Measurements from ENCODE around the gene ADGRF3. TPM values are rescaled to one million over a fixed set of nuclear protein-coding genes. Genes with fewer than 3 reads are reported as not detected.

Gene ADGRF3
- polyA plus RNA-seq, 1 of the 3 experiments (the other 2 are of a cell fraction), result 0.31 TPM

DNA sequence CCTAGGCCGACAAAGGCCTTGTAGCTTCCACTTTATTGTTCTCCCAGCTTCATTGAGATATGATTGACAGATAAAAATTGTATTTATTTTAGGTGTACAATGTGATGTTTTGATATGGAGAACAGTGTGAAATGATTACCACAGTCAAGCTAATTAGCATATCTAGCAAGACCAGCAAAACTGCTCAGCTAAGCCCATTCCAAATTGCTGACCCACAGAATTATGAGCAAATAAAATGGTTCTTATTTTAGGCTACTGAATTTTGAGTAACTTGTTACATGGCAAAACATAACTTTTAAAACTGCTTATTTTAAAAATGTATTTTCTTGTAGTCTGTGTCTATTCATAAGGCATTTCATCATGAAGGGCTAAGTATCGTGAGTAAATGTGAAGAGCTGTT is 9.3 kb downstream of the ADGRF3 start:
- no peak overlapping the region for H2AFZ ChIP-seq (ENCODE audit: low read depth)

DNA sequence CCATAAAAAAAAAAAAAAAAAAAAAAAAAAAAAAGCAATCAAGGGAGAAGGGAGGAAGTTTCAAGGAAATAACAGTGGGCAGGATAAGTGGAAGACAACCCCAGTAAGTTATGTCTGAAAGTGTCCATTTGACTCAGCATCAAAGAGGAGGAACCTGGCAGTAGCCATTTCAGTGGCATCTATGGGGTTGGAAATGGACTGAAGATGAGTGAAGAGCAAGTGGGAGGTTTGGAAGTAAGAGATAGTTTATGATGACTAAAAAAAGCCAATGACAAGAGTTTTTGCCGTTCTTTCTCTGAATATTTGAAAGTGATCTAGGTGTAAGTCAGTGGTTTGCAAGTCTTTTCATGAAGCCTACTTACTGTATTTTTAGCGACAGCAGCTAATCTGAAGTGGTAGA is 9.9 kb downstream of the ADGRF3 start:
- Histone ChIP-seq H2AFZ (ENCODE audit: low read depth) (no peak overlapping the region), H3K36me3 (replicated peaks in 1 of 2; ENCODE audit: control insufficient read depth in 1 of 2, insufficient read depth in 2 of 2, low read length in 1 of 2) (no peaks in the 10 kb centered on the region), H3K9me2 (no peaks in the 10 kb centered on the region), H3K4me1 (ENCODE audit: control insufficient read depth in 1 of 2, insufficient read depth in 2 of 2, low read depth in 1 of 2, low read length in 1 of 2) (peaks cover 0 to 2% of the 10 kb centered on the region in 2 experiments; a peak in 1 of 4 replicates), H4K20me1 (ENCODE audit: insufficient read depth) (no peaks in the 10 kb centered on the region), H3K79me2 (ENCODE audit: insufficient read depth) (no peaks in the 10 kb centered on the region), H3K27me3 (ENCODE audit: insufficient read depth) (no peaks in the 10 kb centered on the region), H3K27ac (ENCODE audit: low read depth in 2 of 2, low read length in 1 of 2) (no peak overlapping the region), H3K9me3 (no peaks in the 10 kb centered on the region), H3K9ac (no peak overlapping the region), H3F3A (replicated peaks; ENCODE audit: insufficient read depth) (no peaks in the 10 kb centered on the region), H3K4me2 (no peak overlapping the region), H3K4me3 (ENCODE audit: low read depth in 2 of 2, low read length in 1 of 2) (no peak overlapping the region)
- ChIA-PET POLR2A (no interaction called here), CTCF (interaction anchor here (1.2 to 2.7 kb wide), 2 partner anchors 10 to 241 kb away, joined by 4 to 10 read pairs; partner anchors contain the start of gene ADGRF3)
- 80% methylated on average over 2 of the region's 2 CpGs for WGBS (ENCODE audit: low lambda C conversion rate)
- no peak for DNase-seq
- TF ChIP-seq MXI1 (IDR thresholded peaks at IDR 0.05; ENCODE audit: low read depth, low read length), result no peak
- no peak for TF ChIP-seq SMC3 (IDR thresholded peaks at IDR 0.05; ENCODE audit: low read depth, low read length)
- TF ChIP-seq, protein P1, sequence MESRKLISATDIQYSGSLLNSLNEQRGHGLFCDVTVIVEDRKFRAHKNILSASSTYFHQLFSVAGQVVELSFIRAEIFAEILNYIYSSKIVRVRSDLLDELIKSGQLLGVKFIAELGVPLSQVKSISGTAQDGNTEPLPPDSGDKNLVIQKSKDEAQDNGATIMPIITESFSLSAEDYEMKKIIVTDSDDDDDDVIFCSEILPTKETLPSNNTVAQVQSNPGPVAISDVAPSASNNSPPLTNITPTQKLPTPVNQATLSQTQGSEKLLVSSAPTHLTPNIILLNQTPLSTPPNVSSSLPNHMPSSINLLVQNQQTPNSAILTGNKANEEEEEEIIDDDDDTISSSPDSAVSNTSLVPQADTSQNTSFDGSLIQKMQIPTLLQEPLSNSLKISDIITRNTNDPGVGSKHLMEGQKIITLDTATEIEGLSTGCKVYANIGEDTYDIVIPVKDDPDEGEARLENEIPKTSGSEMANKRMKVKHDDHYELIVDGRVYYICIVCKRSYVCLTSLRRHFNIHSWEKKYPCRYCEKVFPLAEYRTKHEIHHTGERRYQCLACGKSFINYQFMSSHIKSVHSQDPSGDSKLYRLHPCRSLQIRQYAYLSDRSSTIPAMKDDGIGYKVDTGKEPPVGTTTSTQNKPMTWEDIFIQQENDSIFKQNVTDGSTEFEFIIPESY (IDR thresholded peaks at IDR 0.05; ENCODE audit: borderline replicate concordance, low read depth), result no peak
- no peak for TF ChIP-seq GATA2 (CRISPR knock-in tag; IDR thresholded peaks at IDR 0.05)
- TF ChIP-seq JUND (IDR thresholded peaks at IDR 0.05), result no peak
- no peak for TF ChIP-seq RXRA (IDR thresholded peaks at IDR 0.05; ENCODE audit: borderline replicate concordance, low read depth)
- TF ChIP-seq, protein P2, sequence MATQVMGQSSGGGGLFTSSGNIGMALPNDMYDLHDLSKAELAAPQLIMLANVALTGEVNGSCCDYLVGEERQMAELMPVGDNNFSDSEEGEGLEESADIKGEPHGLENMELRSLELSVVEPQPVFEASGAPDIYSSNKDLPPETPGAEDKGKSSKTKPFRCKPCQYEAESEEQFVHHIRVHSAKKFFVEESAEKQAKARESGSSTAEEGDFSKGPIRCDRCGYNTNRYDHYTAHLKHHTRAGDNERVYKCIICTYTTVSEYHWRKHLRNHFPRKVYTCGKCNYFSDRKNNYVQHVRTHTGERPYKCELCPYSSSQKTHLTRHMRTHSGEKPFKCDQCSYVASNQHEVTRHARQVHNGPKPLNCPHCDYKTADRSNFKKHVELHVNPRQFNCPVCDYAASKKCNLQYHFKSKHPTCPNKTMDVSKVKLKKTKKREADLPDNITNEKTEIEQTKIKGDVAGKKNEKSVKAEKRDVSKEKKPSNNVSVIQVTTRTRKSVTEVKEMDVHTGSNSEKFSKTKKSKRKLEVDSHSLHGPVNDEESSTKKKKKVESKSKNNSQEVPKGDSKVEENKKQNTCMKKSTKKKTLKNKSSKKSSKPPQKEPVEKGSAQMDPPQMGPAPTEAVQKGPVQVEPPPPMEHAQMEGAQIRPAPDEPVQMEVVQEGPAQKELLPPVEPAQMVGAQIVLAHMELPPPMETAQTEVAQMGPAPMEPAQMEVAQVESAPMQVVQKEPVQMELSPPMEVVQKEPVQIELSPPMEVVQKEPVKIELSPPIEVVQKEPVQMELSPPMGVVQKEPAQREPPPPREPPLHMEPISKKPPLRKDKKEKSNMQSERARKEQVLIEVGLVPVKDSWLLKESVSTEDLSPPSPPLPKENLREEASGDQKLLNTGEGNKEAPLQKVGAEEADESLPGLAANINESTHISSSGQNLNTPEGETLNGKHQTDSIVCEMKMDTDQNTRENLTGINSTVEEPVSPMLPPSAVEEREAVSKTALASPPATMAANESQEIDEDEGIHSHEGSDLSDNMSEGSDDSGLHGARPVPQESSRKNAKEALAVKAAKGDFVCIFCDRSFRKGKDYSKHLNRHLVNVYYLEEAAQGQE (IDR thresholded peaks at IDR 0.05; ENCODE audit: low read depth, low read length), result no peak
- TF ChIP-seq POLR2AphosphoS5 (IDR thresholded peaks at IDR 0.05; ENCODE audit: low read depth, low read length), result no peak

More for the DNA sequence above, 9.3 kb downstream of the ADGRF3 start:
- H3K4me1 ChIP-seq (ENCODE audit: control insufficient read depth in 1 of 2, insufficient read depth in 2 of 2, low read depth in 1 of 2, low read length in 1 of 2), result peaks cover 0 to 2% of the 10 kb centered on the region in 2 experiments; a peak in 1 of 4 replicates
- DNase-seq, result no peak
- no peak overlapping the region for H3K27ac ChIP-seq (ENCODE audit: low read depth in 2 of 2, low read length in 1 of 2)
- no peak overlapping the region for H3K4me2 ChIP-seq
- no peak overlapping the region for H3K4me3 ChIP-seq (ENCODE audit: low read depth in 2 of 2, low read length in 1 of 2)
- H3K36me3 ChIP-seq (replicated peaks in 1 of 2; ENCODE audit: control insufficient read depth in 1 of 2, insufficient read depth in 2 of 2, low read length in 1 of 2), result no peaks in the 10 kb centered on the region
- no peaks in the 10 kb centered on the region for H3K27me3 ChIP-seq (ENCODE audit: insufficient read depth)
- H4K20me1 ChIP-seq (ENCODE audit: insufficient read depth), result no peaks in the 10 kb centered on the region
- WGBS (ENCODE audit: low lambda C conversion rate), result 97% methylated on average over 2 of the region's 2 CpGs
- TF ChIP-seq RXRA (IDR thresholded peaks at IDR 0.05; ENCODE audit: borderline replicate concordance, low read depth) (no peak), RCOR1 (IDR thresholded peaks at IDR 0.05; ENCODE audit: low read length) (no peak), EP300 (IDR thresholded peaks at IDR 0.05; ENCODE audit: borderline replicate concordance in 1 of 2, low read depth in 1 of 2, low read length in 1 of 2) (no peak), TEAD4 (IDR thresholded peaks at IDR 0.05; ENCODE audit: borderline replicate concordance, insufficient read depth) (no peak), TCF12 (IDR thresholded peaks at IDR 0.05) (no peak), GATA2 (CRISPR knock-in tag; IDR thresholded peaks at IDR 0.05) (no peak), POLR2AphosphoS5 (IDR thresholded peaks at IDR 0.05; ENCODE audit: low read depth, low read length) (no peak)
- TF ChIP-seq, protein P3, sequence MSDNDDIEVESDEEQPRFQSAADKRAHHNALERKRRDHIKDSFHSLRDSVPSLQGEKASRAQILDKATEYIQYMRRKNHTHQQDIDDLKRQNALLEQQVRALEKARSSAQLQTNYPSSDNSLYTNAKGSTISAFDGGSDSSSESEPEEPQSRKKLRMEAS (IDR thresholded peaks at IDR 0.05; ENCODE audit: low read depth), result no peak
- TF ChIP-seq, protein P4, sequence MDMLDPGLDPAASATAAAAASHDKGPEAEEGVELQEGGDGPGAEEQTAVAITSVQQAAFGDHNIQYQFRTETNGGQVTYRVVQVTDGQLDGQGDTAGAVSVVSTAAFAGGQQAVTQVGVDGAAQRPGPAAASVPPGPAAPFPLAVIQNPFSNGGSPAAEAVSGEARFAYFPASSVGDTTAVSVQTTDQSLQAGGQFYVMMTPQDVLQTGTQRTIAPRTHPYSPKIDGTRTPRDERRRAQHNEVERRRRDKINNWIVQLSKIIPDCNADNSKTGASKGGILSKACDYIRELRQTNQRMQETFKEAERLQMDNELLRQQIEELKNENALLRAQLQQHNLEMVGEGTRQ (IDR thresholded peaks at IDR 0.05; ENCODE audit: borderline replicate concordance, low read depth, low read length), result no peak
- TF ChIP-seq, protein P5, sequence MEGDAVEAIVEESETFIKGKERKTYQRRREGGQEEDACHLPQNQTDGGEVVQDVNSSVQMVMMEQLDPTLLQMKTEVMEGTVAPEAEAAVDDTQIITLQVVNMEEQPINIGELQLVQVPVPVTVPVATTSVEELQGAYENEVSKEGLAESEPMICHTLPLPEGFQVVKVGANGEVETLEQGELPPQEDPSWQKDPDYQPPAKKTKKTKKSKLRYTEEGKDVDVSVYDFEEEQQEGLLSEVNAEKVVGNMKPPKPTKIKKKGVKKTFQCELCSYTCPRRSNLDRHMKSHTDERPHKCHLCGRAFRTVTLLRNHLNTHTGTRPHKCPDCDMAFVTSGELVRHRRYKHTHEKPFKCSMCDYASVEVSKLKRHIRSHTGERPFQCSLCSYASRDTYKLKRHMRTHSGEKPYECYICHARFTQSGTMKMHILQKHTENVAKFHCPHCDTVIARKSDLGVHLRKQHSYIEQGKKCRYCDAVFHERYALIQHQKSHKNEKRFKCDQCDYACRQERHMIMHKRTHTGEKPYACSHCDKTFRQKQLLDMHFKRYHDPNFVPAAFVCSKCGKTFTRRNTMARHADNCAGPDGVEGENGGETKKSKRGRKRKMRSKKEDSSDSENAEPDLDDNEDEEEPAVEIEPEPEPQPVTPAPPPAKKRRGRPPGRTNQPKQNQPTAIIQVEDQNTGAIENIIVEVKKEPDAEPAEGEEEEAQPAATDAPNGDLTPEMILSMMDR (IDR thresholded peaks at IDR 0.05), result no peak
- TF ChIP-seq, protein P6, sequence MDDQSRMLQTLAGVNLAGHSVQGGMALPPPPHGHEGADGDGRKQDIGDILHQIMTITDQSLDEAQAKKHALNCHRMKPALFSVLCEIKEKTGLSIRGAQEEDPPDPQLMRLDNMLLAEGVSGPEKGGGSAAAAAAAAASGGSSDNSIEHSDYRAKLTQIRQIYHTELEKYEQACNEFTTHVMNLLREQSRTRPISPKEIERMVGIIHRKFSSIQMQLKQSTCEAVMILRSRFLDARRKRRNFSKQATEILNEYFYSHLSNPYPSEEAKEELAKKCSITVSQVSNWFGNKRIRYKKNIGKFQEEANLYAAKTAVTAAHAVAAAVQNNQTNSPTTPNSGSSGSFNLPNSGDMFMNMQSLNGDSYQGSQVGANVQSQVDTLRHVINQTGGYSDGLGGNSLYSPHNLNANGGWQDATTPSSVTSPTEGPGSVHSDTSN (IDR thresholded peaks at IDR 0.05), result no peak
- H3K9me3 ChIP-seq, result no peaks in the 10 kb centered on the region
- no peaks in the 10 kb centered on the region for H3K79me2 ChIP-seq (ENCODE audit: insufficient read depth)
- CTCF ChIA-PET, result interaction anchor here (0.8 to 2.7 kb wide), 2 partner anchors 13 to 241 kb away, joined by 3 to 10 read pairs; no protein-coding TSS in a partner anchor
- H3K9me2 ChIP-seq, result no peaks in the 10 kb centered on the region
- H3F3A ChIP-seq (replicated peaks; ENCODE audit: insufficient read depth), result no peaks in the 10 kb centered on the region
- POLR2A ChIA-PET, result no interaction called here
- no peak overlapping the region for H3K9ac ChIP-seq

All from SK-N-SH (cell line).